ENCODE data around the gene NUDCD3.
"Not testable (repeated sequence)": the region's sequence is repeated elsewhere in the genome, so short reads cannot be mapped to it uniquely, and the experiment has no call there.

The NUDCD3 gene

GRCh38 chr7:44431091-44431608 is 59.3 kb downstream of the NUDCD3 start:
- Histone ChIP-seq H3K27me3 (no peaks in the 10 kb centered on the region), H3K4me1 (no peaks in the 10 kb centered on the region), H3K36me3 (peaks cover 14% of the 10 kb centered on the region), H3K4me3 (ENCODE audit: low read depth, low read length) (no peak overlapping the region), H3K9me3 (no peaks in the 10 kb centered on the region)
- DNase-seq: peak; percentile 46
- TF ChIP-seq CTCF (IDR thresholded peaks at IDR 0.05; ENCODE audit: low read depth, low read length): peak; percentile 35

- H3K9me3 ChIP-seq: peaks cover under 1% of the 10 kb centered on the region; the same call in 1 of the 2 replicates
- no peaks in the 10 kb centered on the region for H3K27me3 ChIP-seq
- no peak overlapping the region for H3K4me3 ChIP-seq (ENCODE audit: low read depth, low read length)
- TF ChIP-seq CTCF (IDR thresholded peaks at IDR 0.05; ENCODE audit: low read depth, low read length): no peak
- no peak for DNase-seq
- H3K4me1 ChIP-seq: no peaks in the 10 kb centered on the region
- H3K36me3 ChIP-seq: peaks cover 24% of the 10 kb centered on the region
Observed at GRCh38 chr7:44430054-44430453, 60.4 kb downstream of the NUDCD3 start.

- H3K4me3 ChIP-seq (ENCODE audit: low read depth, low read length); DNase-seq; H3K27me3 ChIP-seq; H3K9me3 ChIP-seq; H3K4me1 ChIP-seq: not testable (repeated sequence)
- H3K36me3 ChIP-seq: peaks cover 25% of the 10 kb centered on the region
Observed at GRCh38 chr7:44424762-44425161, 65.7 kb downstream of the NUDCD3 start.

GRCh38 chr7:44416941-44417340 is 73.5 kb downstream of the NUDCD3 start:
- TF ChIP-seq CTCF (IDR thresholded peaks at IDR 0.05; ENCODE audit: low read depth, low read length): no peak
- no peaks in the 10 kb centered on the region for H3K27me3 ChIP-seq
- H3K9me3 ChIP-seq: no peaks in the 10 kb centered on the region
- DNase-seq: no peak
- peaks cover 10% of the 10 kb centered on the region for H3K36me3 ChIP-seq
- no peak overlapping the region for H3K4me3 ChIP-seq (ENCODE audit: low read depth, low read length)
- no peaks in the 10 kb centered on the region for H3K4me1 ChIP-seq

- no peaks in the 10 kb centered on the region for H3K4me1 ChIP-seq
Observed at GRCh38 chr7:44415510-44415909, 74.9 kb downstream of the NUDCD3 start.

GRCh38 chr7:44415047-44415446 is 75.4 kb downstream of the NUDCD3 start:
- no peak for DNase-seq
- H3K4me3 ChIP-seq (ENCODE audit: low read depth, low read length): no peak overlapping the region
- no peaks in the 10 kb centered on the region for H3K27me3 ChIP-seq
- no peaks in the 10 kb centered on the region for H3K4me1 ChIP-seq
- no peak for TF ChIP-seq CTCF (IDR thresholded peaks at IDR 0.05; ENCODE audit: low read depth, low read length)
- peaks cover 16% of the 10 kb centered on the region for H3K36me3 ChIP-seq
- no peaks in the 10 kb centered on the region for H3K9me3 ChIP-seq

More at GRCh38 chr7:44415510-44415909, 74.9 kb downstream of the NUDCD3 start:
- no peak overlapping the region for H3K4me3 ChIP-seq (ENCODE audit: low read depth, low read length)
- TF ChIP-seq CTCF (IDR thresholded peaks at IDR 0.05; ENCODE audit: low read depth, low read length): no peak
- H3K9me3 ChIP-seq: no peaks in the 10 kb centered on the region
- DNase-seq: no peak
- peaks cover 16% of the 10 kb centered on the region for H3K36me3 ChIP-seq
- no peaks in the 10 kb centered on the region for H3K27me3 ChIP-seq

- no peak for TF ChIP-seq CTCF (IDR thresholded peaks at IDR 0.05; ENCODE audit: low read depth, low read length)
- DNase-seq: no peak
- H3K4me3 ChIP-seq (ENCODE audit: low read depth, low read length): no peak overlapping the region
- no peaks in the 10 kb centered on the region for H3K27me3 ChIP-seq
- no peaks in the 10 kb centered on the region for H3K4me1 ChIP-seq
- peaks cover 13% of the 10 kb centered on the region for H3K36me3 ChIP-seq
- H3K9me3 ChIP-seq: no peaks in the 10 kb centered on the region
Observed at GRCh38 chr7:44411306-44411705, 79.2 kb downstream of the NUDCD3 start.

All from BE2C (cell line).